Vagina (tissue), 2 donors: ENCODE results near the gene FAM83C. TPM values are rescaled to one million over a fixed set of nuclear protein-coding genes. Genes with fewer than 3 reads are reported as not detected.

Source experiments
- DNase-seq, 2 donors: peaks; one replicate each; pipeline ENCODE4 v3.0.0-alpha.2; 2017; ENCODE audit errors: extremely low spot score in 2 of 2
- H3K27ac ChIP-seq: fragments of 200-600 bp; sonication (generic); one replicate; pipeline ENCODE4 v1.5.1; 2019
- H3K27me3 ChIP-seq: fragments of 200-600 bp; sonication (generic); one replicate; pipeline ENCODE4 v1.5.1; 2019
- H3K36me3 ChIP-seq, 2 donors: fragments of 200-600 bp; sonication (generic); one replicate each; pipeline ENCODE4 v1.5.1; 2017 to 2019
- H3K4me1 ChIP-seq: fragments of 200-600 bp; sonication (generic); one replicate; pipeline ENCODE4 v1.5.1; 2019
- H3K4me3 ChIP-seq, 2 donors: fragments of 200-600 bp; sonication (generic); 1 replicate in 1 of 2; 2 replicates in 1 of 2; pipeline ENCODE4 v1.5.1; 2016 to 2019
- H3K9me3 ChIP-seq: fragments of 200-600 bp; sonication (generic); one replicate; pipeline ENCODE4 v1.5.1; 2019
- CTCF ChIP-seq, 3 experiments: fragments of 450-650 bp in 2 of 3; fragments of 200-600 bp in 1 of 3; sonication (generic) in 1 of 3; IDR thresholded peaks; one replicate each; pipeline ENCODE4 v1.5.1; 2017 to 2019; ENCODE audit warnings: antibody characterized with exemption in 3 of 3, mild to moderate bottlenecking in 2 of 3, moderate library complexity in 2 of 3
- POLR2A ChIP-seq, 2 donors: fragments of 450-650 bp; IDR thresholded peaks; one replicate each; pipeline ENCODE4 v1.6.1; 2017; ENCODE audit warnings: antibody characterized with exemption in 2 of 2, mild to moderate bottlenecking in 2 of 2, moderate library complexity in 2 of 2
- POLR2AphosphoS5 ChIP-seq, 2 donors: sonication (generic); formaldehyde crosslinking; IDR thresholded peaks; one replicate each; pipeline ENCODE4 v1.9.0; 2017; ENCODE audit warnings: antibody characterized with exemption in 2 of 2, mild to moderate bottlenecking in 2 of 2, low read depth in 1 of 2; ENCODE audit not compliant: insufficient read depth in 1 of 2
- intact Hi-C: fragments of 100-400 bp; cut with DNase I; formaldehyde crosslinking; loops from one replicate; pipeline ENCODE4 v1.15.1; 2023
- total RNA-seq: library from RNA; depleted of rRNA; stranded (reverse); fragments of >200 nt; gene quantifications from one replicate; pipeline ENCODE4 v1.2.3, GENCODE V29; 2016

The FAM83C gene
- total RNA-seq, 1 donor from 2014 or later: 16.9 TPM

DNA sequence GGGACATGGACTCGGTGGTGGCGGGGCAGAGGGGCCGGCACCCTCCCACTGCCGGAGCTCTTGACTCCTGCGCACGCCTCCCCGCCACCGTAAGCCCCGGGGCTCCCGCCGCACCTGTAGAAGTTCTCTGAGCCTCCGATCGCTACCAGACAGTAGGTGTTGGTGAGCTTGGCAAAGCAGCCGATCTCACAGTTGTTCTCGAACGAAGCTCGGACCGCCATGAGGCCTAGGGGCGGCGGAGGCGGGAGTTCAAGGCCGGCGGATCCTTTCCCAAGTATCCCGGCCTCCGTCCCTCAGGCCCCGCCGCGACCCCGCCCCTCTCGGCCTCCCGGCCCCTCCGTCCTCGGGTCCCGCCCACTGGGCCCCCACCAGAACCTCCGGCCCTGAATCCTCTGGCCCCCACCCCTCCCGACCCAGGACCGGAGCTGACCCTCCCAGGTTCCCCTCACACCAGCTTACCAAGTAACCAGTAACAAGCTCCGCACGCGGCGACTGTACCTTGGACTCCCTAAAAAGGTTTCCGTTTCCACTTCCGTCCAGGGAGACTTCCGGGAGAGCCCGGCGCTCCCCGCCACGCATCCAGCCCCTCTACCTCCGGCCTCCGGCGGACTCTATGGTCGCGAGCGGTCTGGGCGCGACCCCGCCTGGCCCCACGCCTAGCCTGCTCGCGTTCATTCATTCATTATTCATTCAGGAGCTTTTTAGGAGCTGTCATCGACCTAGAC lies 7.8 kb downstream of the FAM83C start, which contains the start of gene EIF6:
Gene EIF6 (minus strand): TSS at position 506 of the 725 bp plus-strand sequence. CDS start 285 bp downstream, at position 221.
- H3K4me3 ChIP-seq: peak within 1 kb of the TSS; percentile 69 to 76
- no peak for DNase-seq
- intact Hi-C loops: no loop called here
- peak within 1 kb of the TSS; percentile 81 for H3K27ac ChIP-seq
- peaks cover 40% of the 10 kb centered on the region for H3K4me1 ChIP-seq
- peaks cover 0 to 14% of the 10 kb centered on the region in 2 donors for H3K36me3 ChIP-seq
- no peaks in the 10 kb centered on the region for H3K27me3 ChIP-seq
- TF ChIP-seq POLR2AphosphoS5 (IDR thresholded peaks at IDR 0.05; ENCODE audit: insufficient read depth in 1 of 2, low read depth in 1 of 2) (peak; percentile 13 to 56), POLR2A (IDR thresholded peaks at IDR 0.05) (no peak), CTCF (IDR thresholded peaks at IDR 0.05) (no peak)
- no peaks in the 10 kb centered on the region for H3K9me3 ChIP-seq

GRCh38 chr20:35283441-35284266 lies 8.6 kb downstream of the FAM83C start:
- no peak for DNase-seq
- no peak for TF ChIP-seq POLR2A (IDR thresholded peaks at IDR 0.05)
- no peak for TF ChIP-seq CTCF (IDR thresholded peaks at IDR 0.05)
- peak in 1 of 2 donors; percentile 18 for TF ChIP-seq POLR2AphosphoS5 (IDR thresholded peaks at IDR 0.05; ENCODE audit: insufficient read depth in 1 of 2, low read depth in 1 of 2)
- Histone ChIP-seq H3K27ac (peak overlapping the region; percentile 81), H3K9me3 (no peaks in the 10 kb centered on the region), H3K27me3 (no peaks in the 10 kb centered on the region), H3K36me3 (peaks cover 0 to 22% of the 10 kb centered on the region in 2 donors), H3K4me3 (peak overlapping the region; percentile 69 to 76), H3K4me1 (peaks cover 43% of the 10 kb centered on the region)
- intact Hi-C loops: no loop called here

- Histone ChIP-seq H3K9me3 (no peaks in the 10 kb centered on the region), H3K4me3 (no peak overlapping the region), H3K4me1 (peaks cover 56% of the 10 kb centered on the region), H3K27ac (no peak overlapping the region), H3K27me3 (no peaks in the 10 kb centered on the region), H3K36me3 (peaks cover 0 to 23% of the 10 kb centered on the region in 2 donors)
- DNase-seq: no peak
- TF ChIP-seq POLR2AphosphoS5 (IDR thresholded peaks at IDR 0.05; ENCODE audit: insufficient read depth in 1 of 2, low read depth in 1 of 2) (no peak), POLR2A (IDR thresholded peaks at IDR 0.05) (no peak), CTCF (IDR thresholded peaks at IDR 0.05) (no peak)
- intact Hi-C loops: no loop called here
These were observed 10.6 kb downstream of the FAM83C start for GRCh38 chr20:35281506-35282101.

DNA sequence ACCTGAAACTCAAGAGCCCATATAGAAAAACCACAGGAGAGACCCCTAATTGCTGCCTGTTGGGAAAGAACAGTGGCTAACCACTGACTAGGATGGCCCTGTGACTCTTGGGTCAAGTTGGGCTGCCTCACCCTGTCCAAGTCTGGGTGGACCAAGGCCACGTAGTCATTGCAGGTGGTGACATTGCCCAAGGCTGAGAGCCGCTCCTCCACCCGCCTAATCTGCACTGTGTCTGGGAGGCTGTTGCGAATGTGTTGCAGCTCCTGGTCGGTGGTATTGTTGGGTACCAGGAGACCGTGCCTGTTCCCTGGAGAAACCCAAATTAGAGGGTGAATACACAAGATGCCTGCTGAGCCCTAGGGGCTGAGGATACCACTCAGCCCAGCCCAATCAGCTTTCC lies 11.7 kb downstream of the FAM83C start:
- peak overlapping the region; percentile 40 for H3K27ac ChIP-seq
- no peaks in the 10 kb centered on the region for H3K9me3 ChIP-seq
- no peaks in the 10 kb centered on the region for H3K27me3 ChIP-seq
- DNase-seq: no peak
- H3K4me1 ChIP-seq: peaks cover 67% of the 10 kb centered on the region
- no peak for TF ChIP-seq POLR2AphosphoS5 (IDR thresholded peaks at IDR 0.05; ENCODE audit: insufficient read depth in 1 of 2, low read depth in 1 of 2)
- no peak for TF ChIP-seq POLR2A (IDR thresholded peaks at IDR 0.05)
- TF ChIP-seq CTCF (IDR thresholded peaks at IDR 0.05): no peak
- H3K4me3 ChIP-seq: no peak overlapping the region
- peaks cover 0 to 23% of the 10 kb centered on the region in 2 donors for H3K36me3 ChIP-seq
- intact Hi-C loops: no loop called here
